PC-3 (cell line): ENCODE results near the gene CDK18. TPM values are rescaled to one million over a fixed set of nuclear protein-coding genes. Genes with fewer than 3 reads are reported as not detected.
"Not testable (repeated sequence)": the region's sequence is repeated elsewhere in the genome, so short reads cannot be mapped to it uniquely, and the experiment has no call there.

Source experiments
- ATAC-seq: fragments of 200-7000 bp; cut with Tn5 transposase; 2 replicates; pipeline ENCODE4 v1.9.1; 2020; ENCODE audit warnings: mild to moderate bottlenecking, moderate library complexity
- BruUV-seq: library from RNA; stranded (reverse); fragments of 400-500 nt; replicated peaks from 2 replicates; lab custom pipeline; 2021; lab: Mats Ljungman, UMichigan
- CTCF ChIA-PET: fragments of 300-600 bp; sonication (Branson Sonifier 250); formaldehyde crosslinking; loops from one replicate; lab custom pipeline; 2022; ENCODE audit warnings: antibody characterized with exemption; lab: Charles Lee
- POLR2A ChIA-PET: fragments of 300-600 bp; sonication (Branson Sonifier 250); formaldehyde crosslinking; loops from one replicate; lab custom pipeline; 2022; ENCODE audit warnings: antibody characterized with exemption; ENCODE audit not compliant: unreplicated experiment; lab: Charles Lee
- DNase-seq: peaks from one replicate; pipeline ENCODE4 v3.0.0-alpha.2; 2015
- H2AFZ ChIP-seq: fragments of 300-600 bp; sonication (generic); 2 replicates; pipeline ENCODE4 v1.6.0; 2016; ENCODE audit warnings: antibody characterized with exemption, low read length
- H3F3A ChIP-seq: fragments of 300-600 bp; sonication (generic); one replicate; pipeline ENCODE4 v1.6.0; 2017; ENCODE audit warnings: antibody characterized with exemption, low read length, control low read depth, mild to moderate bottlenecking; ENCODE audit not compliant: unreplicated experiment
- H3K27ac ChIP-seq: fragments of 300-600 bp; sonication (generic); 2 replicates; pipeline ENCODE4 v1.5.1; 2016; ENCODE audit warnings: mild to moderate bottlenecking, low read length
- H3K27me3 ChIP-seq: fragments of 300-600 bp; sonication (generic); 2 replicates; pipeline ENCODE4 v1.6.1; 2016; ENCODE audit warnings: low read length, mixed read lengths
- H3K36me3 ChIP-seq: fragments of 300-600 bp; sonication (generic); 2 replicates; pipeline ENCODE4 v1.6.1; 2016; ENCODE audit warnings: low read depth, mixed run types, low read length, mixed read lengths
- H3K4me1 ChIP-seq: fragments of 300-600 bp; sonication (generic); 2 replicates; pipeline ENCODE4 v1.5.1; 2016; ENCODE audit warnings: low read length; ENCODE audit not compliant: insufficient read depth
- H3K4me2 ChIP-seq: fragments of 300-600 bp; sonication (generic); 2 replicates; pipeline ENCODE4 v1.6.0; 2016; ENCODE audit warnings: low read length
- H3K4me3 ChIP-seq: fragments of 300-600 bp; sonication (generic); 2 replicates; pipeline ENCODE4 v1.5.1; 2016; ENCODE audit warnings: mild to moderate bottlenecking, low read length, mixed read lengths
- H3K79me2 ChIP-seq: fragments of 300-600 bp; sonication (generic); 2 replicates; pipeline ENCODE4 v1.6.1; 2017; ENCODE audit warnings: low read length, mixed read lengths
- H3K9ac ChIP-seq: fragments of 300-600 bp; sonication (generic); 2 replicates; pipeline ENCODE4 v1.6.0; 2016; ENCODE audit warnings: mild to moderate bottlenecking, low read length
- H3K9me2 ChIP-seq: fragments of 300-600 bp; sonication (generic); replicated peaks from 2 replicates; pipeline ENCODE4 v1.6.1; 2016; ENCODE audit warnings: mixed run types, low read length, mixed read lengths
- H3K9me3 ChIP-seq: fragments of 300-600 bp; sonication (generic); 2 replicates; pipeline ENCODE4 v1.6.1; 2016; ENCODE audit warnings: low read length, mixed read lengths
- H4K20me1 ChIP-seq: fragments of 300-600 bp; sonication (generic); 2 replicates; pipeline ENCODE4 v1.6.1; 2016; ENCODE audit warnings: low read length, mixed read lengths
- CTCF ChIP-seq: fragments of 300-600 bp; sonication (generic); conservative IDR thresholded peaks from 2 replicates; pipeline ENCODE4 v1.5.1; 2017; ENCODE audit warnings: antibody characterized with exemption, low read depth, mild to moderate bottlenecking, low read length
- EZH2 ChIP-seq: fragments of 300-600 bp; sonication (generic); IDR thresholded peaks from one replicate; pipeline ENCODE4 v1.6.1; 2017; ENCODE audit warnings: antibody characterized with exemption, mild to moderate bottlenecking, low read length; ENCODE audit not compliant: unreplicated experiment
- EZH2phosphoT487 ChIP-seq: fragments of 300-600 bp; sonication (generic); IDR thresholded peaks from 2 replicates; pipeline ENCODE4 v1.6.1; 2018; ENCODE audit warnings: mild to moderate bottlenecking, antibody characterized with exemption, low read length, borderline replicate concordance
- intact Hi-C: fragments of 100-400 bp; cut with micrococcal nuclease; formaldehyde crosslinking; loops from 2 replicates; pipeline ENCODE4 v1.9.0; 2023
- total RNA-seq: library from RNA; depleted of rRNA; stranded (reverse); fragments of >200 nt; gene quantifications from 2 replicates; pipeline ENCODE4 v1.2.3, GENCODE V29; 2014

The CDK18 gene
- total RNA-seq, 1 experiment from 2014 or later: 13.2 TPM

GRCh38 chr1:205477759-205478247 is 26.7 kb upstream of the CDK18 start:
- Histone ChIP-seq H3K36me3 (no peaks in the 10 kb centered on the region), H3K9me2 (no peaks in the 10 kb centered on the region), H3K4me2 (peak overlapping the region; percentile 13), H4K20me1 (no peaks in the 10 kb centered on the region), H2AFZ (peak overlapping the region; percentile 10; the same call in 1 of the 2 replicates), H3K79me2 (no peaks in the 10 kb centered on the region), H3K9me3 (no peaks in the 10 kb centered on the region), H3K27ac (peak overlapping the region; percentile 52), H3K27me3 (peaks cover 1% of the 10 kb centered on the region; the same call in 1 of the 2 replicates), H3F3A (no peaks in the 10 kb centered on the region), H3K9ac (no peak overlapping the region; the same call in 1 of the 2 replicates), H3K4me3 (no peak overlapping the region), H3K4me1 (peaks cover 18% of the 10 kb centered on the region)
- POLR2A ChIA-PET: no interaction called here
- no TSS peak for BruUV-seq
- ATAC-seq (peak; percentile 92), DNase-seq (peak; percentile 99)
- intact Hi-C loops: no loop called here
- CTCF ChIA-PET: interaction anchor here (0.5 to 1.4 kb wide), 6 partner anchors 10 to 1712 kb away, joined by 3 to 6 read pairs (median 4); no protein-coding TSS in a partner anchor
- TF ChIP-seq EZH2phosphoT487 (no peak), EZH2 (no peak), CTCF (0 out of 2 replicates have a peak, but pooled peaks have one; percentile 25)

GRCh38 chr1:205478985-205479384 is 25.5 kb upstream of the CDK18 start:
- H3K79me2 ChIP-seq, H3K4me3 ChIP-seq, H3K9ac ChIP-seq, H2AFZ ChIP-seq, H3F3A ChIP-seq, DNase-seq, H3K4me2 ChIP-seq, H3K9me2 ChIP-seq, H3K9me3 ChIP-seq, BruUV-seq, intact Hi-C loops, H3K27me3 ChIP-seq, H3K27ac ChIP-seq, H3K36me3 ChIP-seq, H4K20me1 ChIP-seq, ATAC-seq, POLR2A ChIA-PET: not testable (repeated sequence)
- peaks cover 18% of the 10 kb centered on the region for H3K4me1 ChIP-seq
- CTCF ChIA-PET: interaction anchor here (0.7 to 1.4 kb wide), 2 partner anchors 10 to 82 kb away, joined by 4 to 6 read pairs; no protein-coding TSS in a partner anchor

- Histone ChIP-seq H3K9me2 (no peaks in the 10 kb centered on the region), H3K9me3 (no peaks in the 10 kb centered on the region), H3K27ac (no peak overlapping the region), H3K79me2 (no peaks in the 10 kb centered on the region), H3F3A (no peaks in the 10 kb centered on the region), H3K4me3 (no peak overlapping the region), H2AFZ (no peak overlapping the region), H3K36me3 (no peaks in the 10 kb centered on the region), H3K4me2 (no peak overlapping the region), H3K9ac (no peak overlapping the region), H4K20me1 (no peaks in the 10 kb centered on the region), H3K27me3 (peaks cover 7% of the 10 kb centered on the region; the same call in 1 of the 2 replicates), H3K4me1 (peaks cover 18% of the 10 kb centered on the region)
- no TSS peak for BruUV-seq
- POLR2A ChIA-PET: no interaction called here
- DNase-seq (no peak), ATAC-seq (no peak)
- no peak for TF ChIP-seq EZH2phosphoT487
- TF ChIP-seq CTCF: no peak
- no peak for TF ChIP-seq EZH2
- CTCF ChIA-PET: interaction anchor here (0.7 kb wide), 1 partner anchor 58 kb away, joined by 3 read pairs; no protein-coding TSS in a partner anchor
- intact Hi-C loops: no loop called here
These were observed 24.0 kb upstream of the CDK18 start for GRCh38 chr1:205480349-205480985.
